CD4-positive, alpha-beta T cell treated with Interleukin-4 for 1 hour (primary cell): ENCODE data around the gene AMPD2.
"Not testable (repeated sequence)": the region's sequence is repeated elsewhere in the genome, so short reads cannot be mapped to it uniquely, and the experiment has no call there.

ENCODE experiments used
- DNase-seq, 2 donors: peaks; one replicate each; pipeline ENCODE4 v3.0.0-alpha.2; 2020 to 2022

The AMPD2 gene

GRCh38 chr1:109653306-109653705, 33.7 kb downstream of the AMPD2 start:
- no peak for DNase-seq

- no peak for DNase-seq
These were observed 34.9 kb downstream of the AMPD2 start for GRCh38 chr1:109654519-109654918.

- DNase-seq = peak; percentile 57 to 68
These were observed 36.2 kb downstream of the AMPD2 start, which contains the start of gene GSTM4 for GRCh38 chr1:109655615-109656519. TSS of gene GSTM4 (plus strand) at chr1:109656099. CDS start at chr1:109656390, 291 bp downstream.

GRCh38 chr1:109657395-109657794, 37.8 kb downstream of the AMPD2 start:
- no peak for DNase-seq

- DNase-seq = no peak
These were observed 38.3 kb downstream of the AMPD2 start for GRCh38 chr1:109657970-109658369.

GRCh38 chr1:109658533-109659042, 39.0 kb downstream of the AMPD2 start:
- no peak for DNase-seq

- DNase-seq = no peak
These were observed 39.5 kb downstream of the AMPD2 start for GRCh38 chr1:109659145-109659544.

GRCh38 chr1:109659997-109660690, 40.5 kb downstream of the AMPD2 start:
- no peak for DNase-seq

- not testable (repeated sequence) for DNase-seq
These were observed 41.0 kb downstream of the AMPD2 start for GRCh38 chr1:109660691-109661026.

GRCh38 chr1:109661391-109661790, 41.8 kb downstream of the AMPD2 start:
- no peak for DNase-seq

GRCh38 chr1:109664671-109665070, 45.0 kb downstream of the AMPD2 start:
- no peak for DNase-seq

- peak; percentile 75 to 79 for DNase-seq
These were observed 48.0 kb downstream of the AMPD2 start, which contains the start of gene GSTM2 for GRCh38 chr1:109667452-109668122. TSS of gene GSTM2 (plus strand) at chr1:109668057. CDS start at chr1:109668116, 59 bp downstream.

GRCh38 chr1:109668123-109668775, 48.6 kb downstream of the AMPD2 start:
- no peak for DNase-seq

GRCh38 chr1:109669246-109669948, 49.8 kb downstream of the AMPD2 start:
- DNase-seq = no peak

GRCh38 chr1:109669949-109670302, 50.3 kb downstream of the AMPD2 start:
- DNase-seq = peak in 1 of 2 donors; percentile 16

GRCh38 chr1:109671067-109671466, 51.4 kb downstream of the AMPD2 start:
- no peak for DNase-seq

- not testable (repeated sequence) for DNase-seq
These were observed 54.2 kb downstream of the AMPD2 start for GRCh38 chr1:109673861-109674260.

GRCh38 chr1:109676683-109677381, 57.2 kb downstream of the AMPD2 start:
- not testable (repeated sequence) for DNase-seq

- DNase-seq = no peak
These were observed 57.8 kb downstream of the AMPD2 start for GRCh38 chr1:109677459-109677858.

- not testable (repeated sequence) for DNase-seq
These were observed 59.0 kb downstream of the AMPD2 start for GRCh38 chr1:109678637-109679036.
